ENCODE measurements around the gene PHC2.

PHC2 gene

GRCh38 chr1:33430692-33431593 lies at the start of gene PHC2:
Gene PHC2 (minus strand): TSS chr1:33431095. CDS start chr1:33375539, 55,556 bp downstream.
- DNase-seq (ENCODE audit: low read depth): peak; percentile 91

- no peak for DNase-seq (ENCODE audit: low read depth)
Measured at GRCh38 chr1:33477451-33477850, 46.6 kb upstream of the PHC2 start.

GRCh38 chr1:33473900-33474299 lies 43.0 kb upstream of the PHC2 start:
- no peak for DNase-seq (ENCODE audit: low read depth)

- peak; percentile 87 for DNase-seq (ENCODE audit: low read depth)
Measured at GRCh38 chr1:33472269-33472980, 41.5 kb upstream of the PHC2 start, which contains the start of gene ZSCAN20. Gene ZSCAN20 (plus strand): TSS chr1:33472645. CDS start chr1:33479289, 6,644 bp downstream.

- no peak for DNase-seq (ENCODE audit: low read depth)
Measured at GRCh38 chr1:33471416-33471815, 40.5 kb upstream of the PHC2 start.

GRCh38 chr1:33470495-33471012 lies 39.7 kb upstream of the PHC2 start:
- peak; percentile 35 for DNase-seq (ENCODE audit: low read depth)

GRCh38 chr1:33469691-33470090 lies 38.8 kb upstream of the PHC2 start:
- DNase-seq (ENCODE audit: low read depth): no peak

DNA sequence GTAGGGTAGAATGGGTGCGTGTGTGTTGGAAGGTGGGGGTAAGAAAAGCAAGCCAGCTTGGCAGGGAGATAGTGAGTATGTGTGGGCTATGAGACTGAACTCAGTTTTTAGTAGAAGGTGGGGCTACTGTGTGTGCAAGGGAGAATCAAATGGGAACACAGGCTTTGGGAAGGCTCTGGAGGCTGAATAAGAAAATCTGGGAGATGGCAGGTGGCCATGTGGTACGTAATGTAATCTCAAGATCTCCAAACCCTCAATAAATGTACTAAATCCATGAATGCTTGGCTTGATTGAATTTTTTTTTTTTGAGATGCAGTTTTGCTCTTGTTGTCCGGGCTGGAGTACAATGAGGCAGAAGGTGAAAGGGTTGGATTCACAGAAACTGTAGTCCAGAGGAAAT lies 38.1 kb upstream of the PHC2 start:
- no peak for DNase-seq (ENCODE audit: low read depth)

DNA sequence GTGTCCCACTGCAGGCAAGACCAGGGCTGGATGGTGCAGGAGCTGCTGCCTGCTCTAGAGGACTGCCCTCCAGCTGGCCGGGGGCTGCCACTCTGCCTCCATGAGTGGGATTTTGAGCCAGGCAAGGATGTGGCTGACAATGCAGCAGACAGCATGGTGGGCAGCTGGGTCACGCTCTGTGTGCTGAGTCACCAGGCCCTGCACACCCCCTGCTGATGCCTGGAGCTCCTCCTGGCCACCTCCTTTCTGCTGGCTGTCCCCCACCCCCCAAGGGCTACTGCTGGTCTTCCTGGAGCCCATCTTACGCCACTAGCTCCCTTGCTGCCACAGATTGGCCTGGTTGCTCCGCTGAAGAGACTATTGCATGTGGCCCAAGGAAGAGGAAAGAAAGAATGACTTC lies 37.6 kb upstream of the PHC2 start:
- DNase-seq (ENCODE audit: low read depth): no peak

GRCh38 chr1:33468011-33468410 lies 37.1 kb upstream of the PHC2 start:
- no peak for DNase-seq (ENCODE audit: low read depth)

GRCh38 chr1:33466159-33466558 lies 35.3 kb upstream of the PHC2 start:
- DNase-seq (ENCODE audit: low read depth): no peak

GRCh38 chr1:33465316-33465715 lies 34.4 kb upstream of the PHC2 start:
- DNase-seq (ENCODE audit: low read depth): no peak

GRCh38 chr1:33464552-33464951 lies 33.7 kb upstream of the PHC2 start:
- DNase-seq (ENCODE audit: low read depth): no peak

GRCh38 chr1:33462405-33463164 lies 31.7 kb upstream of the PHC2 start:
- no peak for DNase-seq (ENCODE audit: low read depth)

GRCh38 chr1:33460947-33461629 lies 30.2 kb upstream of the PHC2 start:
- DNase-seq (ENCODE audit: low read depth): no peak

GRCh38 chr1:33460144-33460543 lies 29.2 kb upstream of the PHC2 start:
- DNase-seq (ENCODE audit: low read depth): no peak

GRCh38 chr1:33459691-33460090 lies 28.8 kb upstream of the PHC2 start:
- DNase-seq (ENCODE audit: low read depth): no peak

- DNase-seq (ENCODE audit: low read depth): no peak
Measured at GRCh38 chr1:33456502-33456886, 25.6 kb upstream of the PHC2 start.

DNA sequence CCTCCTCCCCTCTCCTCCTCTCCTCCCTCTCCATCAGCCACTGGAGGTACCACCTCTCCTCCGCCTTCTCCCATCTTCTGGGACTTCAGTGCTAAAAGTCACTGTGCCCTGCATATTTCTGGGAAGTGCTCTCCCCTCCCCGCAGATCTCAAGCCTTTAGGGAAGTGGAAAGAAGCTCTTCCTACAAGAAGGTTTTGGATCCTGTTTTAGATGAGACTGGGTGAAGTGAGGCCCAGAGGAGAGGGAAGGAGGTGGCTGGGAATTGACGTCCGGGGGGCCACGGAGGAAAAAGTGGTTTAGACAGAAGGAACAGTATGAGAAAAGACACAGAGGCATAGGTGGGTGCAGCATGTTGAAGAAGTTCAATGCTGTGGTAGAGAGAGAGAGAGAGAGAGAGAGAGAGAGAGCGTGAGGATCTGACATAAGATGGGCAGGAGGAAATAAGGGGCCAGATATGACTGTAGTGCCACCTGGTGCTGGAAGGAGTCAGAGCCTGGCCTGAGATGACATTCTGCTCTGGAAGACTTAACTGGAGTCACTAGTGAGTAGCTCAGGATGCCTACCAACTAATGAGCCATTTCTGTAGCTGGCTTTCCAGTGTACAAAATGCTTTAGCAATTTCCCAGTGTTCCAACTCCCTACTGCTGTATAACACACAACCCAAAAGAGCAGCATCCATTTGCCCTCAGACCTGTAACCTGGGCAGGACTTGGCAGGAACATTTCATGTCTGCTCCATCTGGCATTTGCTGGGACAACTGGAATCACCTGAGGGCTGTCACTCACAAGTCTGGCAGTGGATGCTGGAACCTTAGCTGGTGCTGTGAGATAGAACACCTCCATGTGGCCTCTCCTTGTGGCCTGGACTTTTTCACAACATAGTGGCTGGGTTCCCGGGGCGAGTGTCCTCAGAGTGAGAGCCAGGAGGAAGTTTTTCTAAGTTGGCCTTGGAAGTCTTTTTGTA lies 24.9 kb upstream of the PHC2 start:
- no peak for DNase-seq (ENCODE audit: low read depth)

GRCh38 chr1:33454646-33455282 lies 23.9 kb upstream of the PHC2 start:
- DNase-seq (ENCODE audit: low read depth): no peak

Measured in activated T-cell treated with anti-CD3 and anti-CD28 coated beads for 24 hours (primary cell).